ENCODE data around the gene LCK. TPM values are rescaled to one million over a fixed set of nuclear protein-coding genes. Genes with fewer than 3 reads are reported as not detected.
A peak's percentile ranks its signal among the peaks of the same experiment; 100 is the strongest.

LCK gene
- total and polyA plus RNA-seq, 9 of the 15 experiments (the other 6 are each of a cell fraction or from before 2014, with no cell fraction given) = 0.04 to 0.47 (median 0.13) TPM; not detected in 6

GRCh38 chr1:32204943-32205361, 46.1 kb upstream of the LCK start:
- intact Hi-C loops (cut with micrococcal nuclease) (loop anchor here (5.0 kb wide), 1 partner anchor 42 kb away; the partner anchor contains the start of gene FAM167B), in situ Hi-C loops (cut with MboI) (no loop called here)
- TF ChIP-seq TEAD1 (CRISPR knock-in tag; IDR thresholded peaks at IDR 0.05) (0 out of 4 replicates have a peak, but pooled peaks of 1 of the 2 experiments have one; percentile 3), SRSF1 (IDR thresholded peaks at IDR 0.05; ENCODE audit: low read depth, low read length) (no peak), STAG1 (CRISPR knock-in tag; IDR thresholded peaks at IDR 0.05; ENCODE audit: borderline replicate concordance) (0 out of 2 replicates have a peak, but pooled peaks have one; percentile 24), THAP12 (CRISPR knock-in tag; IDR thresholded peaks at IDR 0.05) (peak; percentile 46; the same call in 1 of the 2 replicates), ZNF695 (CRISPR knock-in tag; IDR thresholded peaks at IDR 0.05) (peak; percentile 8; the same call in 1 of the 2 replicates), TCF7 (IDR thresholded peaks at IDR 0.05; ENCODE audit: borderline replicate concordance) (no peak), IRF2 (CRISPR knock-in tag; IDR thresholded peaks at IDR 0.05) (0 out of 2 replicates have a peak, but pooled peaks have one; percentile 64)
- TF ChIP-seq, protein P1, sequence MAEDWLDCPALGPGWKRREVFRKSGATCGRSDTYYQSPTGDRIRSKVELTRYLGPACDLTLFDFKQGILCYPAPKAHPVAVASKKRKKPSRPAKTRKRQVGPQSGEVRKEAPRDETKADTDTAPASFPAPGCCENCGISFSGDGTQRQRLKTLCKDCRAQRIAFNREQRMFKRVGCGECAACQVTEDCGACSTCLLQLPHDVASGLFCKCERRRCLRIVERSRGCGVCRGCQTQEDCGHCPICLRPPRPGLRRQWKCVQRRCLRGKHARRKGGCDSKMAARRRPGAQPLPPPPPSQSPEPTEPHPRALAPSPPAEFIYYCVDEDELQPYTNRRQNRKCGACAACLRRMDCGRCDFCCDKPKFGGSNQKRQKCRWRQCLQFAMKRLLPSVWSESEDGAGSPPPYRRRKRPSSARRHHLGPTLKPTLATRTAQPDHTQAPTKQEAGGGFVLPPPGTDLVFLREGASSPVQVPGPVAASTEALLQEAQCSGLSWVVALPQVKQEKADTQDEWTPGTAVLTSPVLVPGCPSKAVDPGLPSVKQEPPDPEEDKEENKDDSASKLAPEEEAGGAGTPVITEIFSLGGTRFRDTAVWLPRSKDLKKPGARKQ (CRISPR knock-in tag; IDR thresholded peaks at IDR 0.05) = 0 out of 2 replicates have a peak, but pooled peaks have one; percentile 79
- TF ChIP-seq, protein P2, sequence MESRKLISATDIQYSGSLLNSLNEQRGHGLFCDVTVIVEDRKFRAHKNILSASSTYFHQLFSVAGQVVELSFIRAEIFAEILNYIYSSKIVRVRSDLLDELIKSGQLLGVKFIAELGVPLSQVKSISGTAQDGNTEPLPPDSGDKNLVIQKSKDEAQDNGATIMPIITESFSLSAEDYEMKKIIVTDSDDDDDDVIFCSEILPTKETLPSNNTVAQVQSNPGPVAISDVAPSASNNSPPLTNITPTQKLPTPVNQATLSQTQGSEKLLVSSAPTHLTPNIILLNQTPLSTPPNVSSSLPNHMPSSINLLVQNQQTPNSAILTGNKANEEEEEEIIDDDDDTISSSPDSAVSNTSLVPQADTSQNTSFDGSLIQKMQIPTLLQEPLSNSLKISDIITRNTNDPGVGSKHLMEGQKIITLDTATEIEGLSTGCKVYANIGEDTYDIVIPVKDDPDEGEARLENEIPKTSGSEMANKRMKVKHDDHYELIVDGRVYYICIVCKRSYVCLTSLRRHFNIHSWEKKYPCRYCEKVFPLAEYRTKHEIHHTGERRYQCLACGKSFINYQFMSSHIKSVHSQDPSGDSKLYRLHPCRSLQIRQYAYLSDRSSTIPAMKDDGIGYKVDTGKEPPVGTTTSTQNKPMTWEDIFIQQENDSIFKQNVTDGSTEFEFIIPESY (CRISPR knock-in tag; IDR thresholded peaks at IDR 0.05) = peak; percentile 24; the same call in 1 of the 2 replicates
- ChIA-PET POLR2A (interaction anchor here (0.6 to 7.8 kb wide), 15 partner anchors 9 to 140 kb away, joined by 3 to 80 read pairs (median 4); partner anchors contain the start of genes HDAC1, KPNA6 and MARCKSL1), CTCF (ENCODE audit: low intra/inter-chr PET ratio) (no interaction called here)
- ATAC-seq = no peak
- Histone ChIP-seq H4K20me1 (replicated peaks; ENCODE audit: control insufficient read depth, insufficient read depth, low read length) (no peaks in the 10 kb centered on the region), H3K9me1 (ENCODE audit: control insufficient read depth, insufficient read depth, low read length) (peaks cover 4% of the 10 kb centered on the region), H2AFZ (ENCODE audit: low read depth, low read length) (peak overlapping the region; percentile 92), H3K36me3 (ENCODE audit: control insufficient read depth, insufficient read depth, low read length) (peaks cover 28% of the 10 kb centered on the region; the same call in 2 of the 3 replicates), H3K4me2 (ENCODE audit: insufficient read depth, low read length) (peak overlapping the region; percentile 99), H3K4me3 (peak overlapping the region; percentile 74), H3K9ac (ENCODE audit: insufficient read depth in 1 of 2, low read depth in 2 of 2, low read length in 2 of 2) (peak overlapping the region; percentile 90 to 100; a peak in 3 of 4 replicates), H3K4me1 (replicated peaks in 1 of 2; ENCODE audit: control insufficient read depth in 2 of 2, insufficient read depth in 2 of 2, low read length in 2 of 2) (peaks cover 24 to 54% of the 10 kb centered on the region in 2 experiments), H3K27me3 (ENCODE audit: control insufficient read depth in 2 of 2, insufficient read depth in 2 of 2, low read length in 2 of 2) (no peaks in the 10 kb centered on the region), H3K27ac (ENCODE audit: extremely low read depth, low read depth, low read length) (peak overlapping the region; percentile 31; the same call in 1 of the 3 replicates), H3K79me2 (ENCODE audit: control insufficient read depth, insufficient read depth, low read length) (peaks cover 25% of the 10 kb centered on the region), H3K9me3 (replicated peaks; ENCODE audit: control insufficient read depth, insufficient read depth, low read depth, low read length) (no peaks in the 10 kb centered on the region)
- no TSS peak for BruUV-seq (replicated peaks)
- no peak for FAIRE-seq
- 66% methylated on average over 26 of the region's 26 CpGs for WGBS (ENCODE audit: insufficient coverage, low coverage, missing lambda C conversion rate)
- peak in 1 of 4 experiments; percentile 15 for DNase-seq (ENCODE audit: extremely low read depth in 1 of 4, low spot score in 3 of 4)

Data from K562 (cell line).